ENCODE measurements around the gene SPATA20. TPM values are rescaled to one million over a fixed set of nuclear protein-coding genes. Genes with fewer than 3 reads are reported as not detected.

The SPATA20 gene
- total and polyA plus RNA-seq, 2 of the 8 experiments (the other 6 are each of a cell fraction or from before 2014, with no cell fraction given): 16.2 to 17.5 TPM

DNA sequence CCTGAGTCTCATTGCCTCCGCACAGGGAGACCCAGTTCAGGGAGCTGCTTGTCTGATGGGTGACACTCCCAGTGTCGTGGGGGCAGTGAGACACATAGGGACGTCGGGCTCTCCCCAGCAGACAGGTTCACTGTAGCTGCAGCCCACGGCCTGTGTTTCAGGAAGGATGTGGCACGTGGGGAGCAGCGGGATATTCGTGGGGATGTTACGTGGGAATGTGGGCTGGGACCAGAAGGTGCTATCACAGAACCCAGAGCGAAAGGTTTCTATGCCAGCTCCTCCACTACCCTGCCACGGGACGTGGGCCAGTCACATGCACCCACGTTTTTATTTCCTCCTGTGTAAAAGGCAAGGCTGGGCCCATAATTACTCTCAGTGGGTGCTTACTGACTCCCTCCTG lies 29.9 kb downstream of the SPATA20 start:
- CTCF ChIA-PET (ENCODE audit: partially characterized antibody): interaction anchor here (0.6 to 5.0 kb wide), 13 partner anchors 10 to 118 kb away, joined by 3 to 45 read pairs (median 4); partner anchors contain the start of gene CACNA1G
- Histone ChIP-seq H4K8ac (ENCODE audit: extremely low read depth, insufficient read depth, low read length) (no peak overlapping the region), H3K4me2 (ENCODE audit: insufficient read depth in 1 of 2, low read depth in 2 of 2, low read length in 2 of 2) (no peak overlapping the region), H3K27me3 (replicated peaks in 1 of 4; ENCODE audit: control insufficient read depth in 3 of 4, extremely low read depth in 1 of 4, insufficient read depth in 3 of 4, low read length in 3 of 4) (no peaks in the 10 kb centered on the region; a peak in 1 of 7 replicates), H3K36me3 (ENCODE audit: control insufficient read depth in 2 of 4, insufficient read depth in 4 of 4, low read length in 3 of 4) (peaks cover 0 to 3% (median 0%) of the 10 kb centered on the region in 4 experiments; a peak in 1 of 8 replicates), H3K18ac (ENCODE audit: extremely low read depth, low read length) (no peak overlapping the region), H2AK5ac (ENCODE audit: low read depth, low read length) (no peak overlapping the region), H3K79me1 (ENCODE audit: low read depth, low read length) (no peaks in the 10 kb centered on the region), H2BK12ac (ENCODE audit: low read depth, low read length) (no peak overlapping the region), H2BK20ac (ENCODE audit: low read length) (no peak overlapping the region), H2BK5ac (ENCODE audit: low read depth, low read length) (no peak overlapping the region), H3K4me3 (ENCODE audit: extremely low read depth in 1 of 4, insufficient read depth in 2 of 4, low read depth in 3 of 4, low read length in 4 of 4) (no peak overlapping the region), H3K27ac (ENCODE audit: low read depth, low read length) (no peak overlapping the region), H2BK120ac (replicated peaks; ENCODE audit: low read depth, low read length) (no peak overlapping the region), H3K79me2 (ENCODE audit: control insufficient read depth in 1 of 2, insufficient read depth in 2 of 2, low read length in 2 of 2) (no peaks in the 10 kb centered on the region), H3K23me2 (ENCODE audit: low read depth, low read length) (no peaks in the 10 kb centered on the region), H3K56ac (replicated peaks; ENCODE audit: insufficient read length, low read depth, low read length) (no peak overlapping the region), H3K23ac (ENCODE audit: insufficient read length) (no peak overlapping the region), H3K9ac (replicated peaks in 1 of 4; ENCODE audit: extremely low read depth in 1 of 4, low read depth in 3 of 4, low read length in 3 of 4) (no peak overlapping the region), H4K5ac (ENCODE audit: insufficient read length, low read depth, low read length) (no peak overlapping the region), H4K91ac (replicated peaks; ENCODE audit: insufficient read length, low read length) (no peak overlapping the region), H3K14ac (ENCODE audit: insufficient read length) (no peak overlapping the region), H3K4ac (replicated peaks; ENCODE audit: insufficient read length, low read depth, low read length) (no peak overlapping the region), H3K4me1 (replicated peaks in 1 of 4; ENCODE audit: control insufficient read depth in 3 of 4, insufficient read depth in 4 of 4, low read length in 3 of 4) (peaks cover 0 to 11% (median 7%) of the 10 kb centered on the region in 4 experiments; a peak in 4 of 7 replicates), H4K20me1 (replicated peaks in 1 of 2; ENCODE audit: control insufficient read depth in 1 of 2, insufficient read depth in 2 of 2, low read length in 2 of 2) (peaks cover 2 to 5% of the 10 kb centered on the region in 2 experiments), H2BK15ac (ENCODE audit: low read length) (no peak overlapping the region), H3K9me3 (ENCODE audit: insufficient read depth in 2 of 2, low read depth in 1 of 2, low read length in 1 of 2) (no peaks in the 10 kb centered on the region), H2AFZ (ENCODE audit: low read length) (no peak overlapping the region)
- 88% methylated on average over 13 of the region's 13 CpGs; no CpG with 5 or more reads in 1 of the 2 experiments for WGBS, 2 experiments (ENCODE audit: extremely low coverage in 1 of 2, insufficient coverage in 1 of 2, insufficient read length in 1 of 2, insufficient replicate concordance in 2 of 2, low coverage in 1 of 2, low lambda C conversion rate in 2 of 2, missing lambda C conversion rate in 1 of 2)
- no peak for DNase-seq (ENCODE audit: low read depth in 1 of 2, low spot score in 2 of 2)
- POLR2A ChIA-PET (ENCODE audit: partially characterized antibody): interaction anchor here (1.6 to 2.2 kb wide), 2 partner anchors 11 to 15 kb away, joined by 3 to 6 read pairs; no protein-coding TSS in a partner anchor
- no peak for FAIRE-seq
- TF ChIP-seq NRF1 (IDR thresholded peaks at IDR 0.05; ENCODE audit: low read depth, low read length) (no peak), SRF (IDR thresholded peaks at IDR 0.05; ENCODE audit: low read depth, low read length) (no peak), TEAD4 (IDR thresholded peaks at IDR 0.05; ENCODE audit: low read depth, low read length) (no peak), FOSL1 (IDR thresholded peaks at IDR 0.05; ENCODE audit: insufficient read depth, low read depth, low read length) (no peak), JUND (IDR thresholded peaks at IDR 0.05; ENCODE audit: low read length) (no peak), SIX5 (IDR thresholded peaks at IDR 0.05; ENCODE audit: low read depth, low read length) (no peak), TCF12 (IDR thresholded peaks at IDR 0.05; ENCODE audit: low read depth, low read length) (no peak), JUN (IDR thresholded peaks at IDR 0.05; ENCODE audit: low read depth, low read length) (no peak)
- TF ChIP-seq, protein P1, sequence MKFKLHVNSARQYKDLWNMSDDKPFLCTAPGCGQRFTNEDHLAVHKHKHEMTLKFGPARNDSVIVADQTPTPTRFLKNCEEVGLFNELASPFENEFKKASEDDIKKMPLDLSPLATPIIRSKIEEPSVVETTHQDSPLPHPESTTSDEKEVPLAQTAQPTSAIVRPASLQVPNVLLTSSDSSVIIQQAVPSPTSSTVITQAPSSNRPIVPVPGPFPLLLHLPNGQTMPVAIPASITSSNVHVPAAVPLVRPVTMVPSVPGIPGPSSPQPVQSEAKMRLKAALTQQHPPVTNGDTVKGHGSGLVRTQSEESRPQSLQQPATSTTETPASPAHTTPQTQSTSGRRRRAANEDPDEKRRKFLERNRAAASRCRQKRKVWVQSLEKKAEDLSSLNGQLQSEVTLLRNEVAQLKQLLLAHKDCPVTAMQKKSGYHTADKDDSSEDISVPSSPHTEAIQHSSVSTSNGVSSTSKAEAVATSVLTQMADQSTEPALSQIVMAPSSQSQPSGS (IDR thresholded peaks at IDR 0.05; ENCODE audit: low read length): no peak
